Measurements from ENCODE around the gene THSD7B.
A peak's percentile ranks its signal among the peaks of the same experiment; 100 is the strongest.

Gene THSD7B

DNA sequence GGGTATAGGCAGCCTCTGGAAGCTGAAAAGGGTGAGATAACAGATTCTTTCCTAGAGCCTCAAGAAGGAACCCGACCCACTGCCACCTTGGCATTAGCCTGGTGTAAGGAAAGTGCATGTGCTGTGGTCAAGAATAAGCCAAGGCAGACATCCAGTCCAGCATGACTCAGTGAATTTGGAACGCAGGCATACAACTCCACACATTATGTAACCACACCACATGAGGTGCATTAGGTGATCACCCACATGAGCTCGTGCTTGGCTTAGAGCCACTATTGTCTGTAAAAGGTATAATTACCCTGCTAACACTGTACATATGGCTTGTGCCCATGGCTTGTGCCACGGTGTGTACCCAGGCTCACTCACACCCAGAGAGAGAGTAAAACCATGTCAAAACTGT, 615.3 kb downstream of the THSD7B start:
- no peak for DNase-seq

DNA sequence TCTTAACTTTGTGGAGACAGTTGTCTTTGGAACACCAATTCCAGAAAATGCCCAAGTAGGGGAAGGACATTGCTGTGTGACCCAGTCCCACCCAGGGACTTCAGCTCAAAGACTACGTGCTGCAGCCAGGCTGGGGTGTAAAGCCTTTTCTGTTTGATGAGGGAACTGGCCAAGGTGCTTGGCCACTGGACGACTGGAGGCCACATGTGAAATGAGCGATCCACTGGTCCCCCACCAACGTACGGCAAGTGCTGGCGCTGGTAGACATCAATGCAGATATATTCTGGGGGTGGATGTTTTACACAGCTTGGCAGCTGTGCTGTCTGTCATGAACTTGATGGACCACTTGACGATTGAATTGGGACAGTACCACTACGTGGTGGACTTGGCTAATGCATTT, 616.4 kb downstream of the THSD7B start:
- Mint-ChIP-seq H3K27me3 (ENCODE audit: low read depth, poor library complexity) (peaks cover 10% of the 10 kb centered on the region), H3K4me3 (no peak overlapping the region), H3K9me3 (peaks cover 27% of the 10 kb centered on the region), H3K27ac (no peak overlapping the region), H3K4me1 (no peaks in the 10 kb centered on the region), H3K36me3 (ENCODE audit: low read depth) (no peaks in the 10 kb centered on the region)
- no peak for DNase-seq
- no peak for TF ChIP-seq CTCF (IDR thresholded peaks at IDR 0.05)

More for the DNA sequence above, 615.3 kb downstream of the THSD7B start:
- Mint-ChIP-seq H3K27ac (no peak overlapping the region), H3K27me3 (ENCODE audit: low read depth, poor library complexity) (peaks cover 10% of the 10 kb centered on the region), H3K4me1 (no peaks in the 10 kb centered on the region), H3K36me3 (ENCODE audit: low read depth) (no peaks in the 10 kb centered on the region), H3K9me3 (peaks cover 27% of the 10 kb centered on the region), H3K4me3 (no peak overlapping the region)
- TF ChIP-seq CTCF (IDR thresholded peaks at IDR 0.05), result no peak

DNA sequence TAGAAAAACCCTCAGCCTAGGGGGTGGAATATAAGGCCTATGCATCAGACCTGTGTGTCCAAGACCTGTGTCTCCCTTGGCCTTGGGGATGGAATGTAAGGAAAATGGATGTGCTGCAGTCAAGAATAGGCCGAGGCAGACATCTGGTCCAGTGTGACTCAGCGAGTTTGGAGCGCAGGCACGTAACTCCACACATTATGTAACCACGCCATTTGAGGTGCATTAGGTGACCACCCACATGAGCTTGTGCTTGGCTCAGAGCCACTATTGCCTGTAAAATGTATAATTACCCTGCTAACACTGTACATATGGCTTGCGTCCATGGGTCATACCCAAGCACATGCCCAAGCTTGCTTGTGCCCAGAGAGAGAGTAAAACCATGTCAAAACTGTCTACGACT, 618.0 kb downstream of the THSD7B start:
- Mint-ChIP-seq H3K27me3 (ENCODE audit: low read depth, poor library complexity) (peaks cover 9% of the 10 kb centered on the region), H3K9me3 (peaks cover 27% of the 10 kb centered on the region), H3K27ac (no peak overlapping the region), H3K4me3 (no peak overlapping the region), H3K36me3 (ENCODE audit: low read depth) (no peaks in the 10 kb centered on the region), H3K4me1 (no peaks in the 10 kb centered on the region)
- DNase-seq, result peak; percentile 5
- no peak for TF ChIP-seq CTCF (IDR thresholded peaks at IDR 0.05)

GRCh38 chr2:137387044-137387443, 621.7 kb downstream of the THSD7B start:
- H3K27me3 Mint-ChIP-seq (ENCODE audit: low read depth, poor library complexity), result peaks cover 3% of the 10 kb centered on the region
- H3K4me1 Mint-ChIP-seq, result no peaks in the 10 kb centered on the region
- H3K27ac Mint-ChIP-seq, result no peak overlapping the region
- peaks cover 23% of the 10 kb centered on the region for H3K9me3 Mint-ChIP-seq
- no peak for DNase-seq
- TF ChIP-seq CTCF (IDR thresholded peaks at IDR 0.05), result no peak
- H3K4me3 Mint-ChIP-seq, result no peak overlapping the region
- H3K36me3 Mint-ChIP-seq (ENCODE audit: low read depth), result no peaks in the 10 kb centered on the region

DNA sequence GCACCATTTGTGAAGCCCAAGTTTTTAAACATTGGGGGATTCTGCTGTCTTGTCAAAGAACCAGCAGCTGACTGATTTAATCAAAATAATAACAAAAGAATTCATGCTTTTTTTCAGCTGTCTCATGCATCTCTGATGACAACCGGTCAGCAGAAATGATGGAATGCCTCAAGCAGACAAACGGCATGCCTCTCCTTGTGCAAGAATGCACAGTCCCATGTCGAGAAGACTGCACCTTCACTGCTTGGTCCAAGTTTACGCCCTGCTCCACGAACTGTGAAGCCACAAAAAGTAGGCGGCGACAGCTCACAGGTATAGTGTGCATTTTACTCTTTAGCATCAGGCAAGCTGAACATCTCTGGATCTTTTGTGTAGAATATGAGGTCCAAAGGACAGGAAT, 640.2 kb downstream of the THSD7B start:
- H3K4me1 Mint-ChIP-seq, result no peaks in the 10 kb centered on the region
- no peaks in the 10 kb centered on the region for H3K36me3 Mint-ChIP-seq (ENCODE audit: low read depth)
- TF ChIP-seq CTCF (IDR thresholded peaks at IDR 0.05), result no peak
- H3K27ac Mint-ChIP-seq, result no peak overlapping the region
- no peak for DNase-seq
- H3K4me3 Mint-ChIP-seq, result no peak overlapping the region
- H3K9me3 Mint-ChIP-seq, result no peaks in the 10 kb centered on the region
- H3K27me3 Mint-ChIP-seq (ENCODE audit: low read depth, poor library complexity), result no peaks in the 10 kb centered on the region

DNA sequence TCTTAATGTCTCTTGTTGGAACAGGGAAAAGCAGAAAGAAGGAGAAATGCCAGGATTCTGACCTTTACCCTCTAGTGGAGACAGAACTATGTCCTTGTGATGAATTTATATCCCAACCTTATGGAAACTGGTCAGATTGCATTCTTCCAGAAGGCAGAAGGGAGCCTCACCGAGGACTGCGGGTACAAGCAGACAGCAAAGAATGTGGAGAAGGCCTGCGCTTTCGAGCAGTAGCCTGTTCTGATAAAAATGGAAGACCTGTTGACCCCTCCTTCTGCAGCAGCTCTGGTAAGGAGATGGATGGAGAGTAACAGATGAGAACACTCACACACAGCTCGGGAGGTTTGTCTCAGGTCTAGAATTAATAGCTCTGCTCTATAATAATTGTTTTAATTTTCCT, 646.2 kb downstream of the THSD7B start:
- Mint-ChIP-seq H3K4me3 (no peak overlapping the region), H3K27me3 (ENCODE audit: low read depth, poor library complexity) (no peaks in the 10 kb centered on the region), H3K27ac (no peak overlapping the region), H3K9me3 (no peaks in the 10 kb centered on the region), H3K36me3 (ENCODE audit: low read depth) (no peaks in the 10 kb centered on the region), H3K4me1 (no peaks in the 10 kb centered on the region)
- no peak for DNase-seq
- TF ChIP-seq CTCF (IDR thresholded peaks at IDR 0.05), result no peak

Measured in nephron progenitor cell (in vitro differentiated cells).